Thyroid gland (tissue), 4 donors: ENCODE data around the gene TBATA. TPM values are rescaled to one million over a fixed set of nuclear protein-coding genes. Genes with fewer than 3 reads are reported as not detected.

Source experiments
- DNase-seq, 2 donors: peaks; one replicate each; pipeline ENCODE4 v3.0.0-alpha.2; 2019
- H3K27ac ChIP-seq, 3 donors: fragments of 200-600 bp; sonication (generic); 1 replicate in 2 of 3; 2 replicates in 1 of 3; pipeline ENCODE4 v1.5.1; 2016 to 2019; ENCODE audit warnings: mild to moderate bottlenecking in 1 of 3, moderate library complexity in 1 of 3
- H3K27me3 ChIP-seq: fragments of 200-600 bp; sonication (generic); one replicate; pipeline ENCODE4 v1.5.1; 2019
- H3K36me3 ChIP-seq, 2 donors: fragments of 200-600 bp; sonication (generic); one replicate each; pipeline ENCODE4 v1.5.1; 2016 to 2019
- H3K4me1 ChIP-seq, 2 donors: fragments of 200-600 bp; sonication (generic); one replicate each; pipeline ENCODE4 v1.5.1; 2017 to 2019
- H3K4me3 ChIP-seq, 3 donors: fragments of 200-600 bp; sonication (generic); replicated peaks in 1 of 3; 1 replicate in 2 of 3; 2 replicates in 1 of 3; pipeline ENCODE4 v1.5.1; 2016; ENCODE audit warnings: mild to moderate bottlenecking in 1 of 3
- H3K9me3 ChIP-seq: fragments of 200-600 bp; sonication (generic); one replicate; pipeline ENCODE4 v1.5.1; 2017
- CTCF ChIP-seq, 6 experiments: fragments of 200-600 bp in 3 of 6; fragments of 450-650 bp in 3 of 6; sonication (generic) in 3 of 6; IDR thresholded peaks; one replicate each; pipeline ENCODE4 v1.5.1; 2016 to 2019; ENCODE audit warnings: antibody characterized with exemption in 6 of 6, mild to moderate bottlenecking in 2 of 6, inconsistent platforms in 1 of 6, moderate library complexity in 1 of 6
- POLR2A ChIP-seq, 2 donors: fragments of 450-650 bp; IDR thresholded peaks; one replicate each; pipeline ENCODE4 v1.6.1; 2017; ENCODE audit warnings: antibody characterized with exemption in 2 of 2, mild to moderate bottlenecking in 2 of 2, moderate library complexity in 1 of 2
- WGBS, 2 donors: methylation state at CpG; one replicate each; pipeline ENCODE4 v1.1.5; 2017; 5-methylcytosine and 5-hydroxymethylcytosine counted together
- intact Hi-C: fragments of 100-400 bp; cut with DNase I; formaldehyde crosslinking; loops from one replicate; pipeline ENCODE4 v1.15.1; 2023
- total RNA-seq, 4 donors: library from RNA; depleted of rRNA; stranded (reverse); fragments of >200 nt; gene quantifications; one replicate each; pipeline ENCODE4 v1.2.3, GENCODE V29; 2016

The TBATA gene
- total RNA-seq, 4 donors from 2014 or later: not detected

DNA sequence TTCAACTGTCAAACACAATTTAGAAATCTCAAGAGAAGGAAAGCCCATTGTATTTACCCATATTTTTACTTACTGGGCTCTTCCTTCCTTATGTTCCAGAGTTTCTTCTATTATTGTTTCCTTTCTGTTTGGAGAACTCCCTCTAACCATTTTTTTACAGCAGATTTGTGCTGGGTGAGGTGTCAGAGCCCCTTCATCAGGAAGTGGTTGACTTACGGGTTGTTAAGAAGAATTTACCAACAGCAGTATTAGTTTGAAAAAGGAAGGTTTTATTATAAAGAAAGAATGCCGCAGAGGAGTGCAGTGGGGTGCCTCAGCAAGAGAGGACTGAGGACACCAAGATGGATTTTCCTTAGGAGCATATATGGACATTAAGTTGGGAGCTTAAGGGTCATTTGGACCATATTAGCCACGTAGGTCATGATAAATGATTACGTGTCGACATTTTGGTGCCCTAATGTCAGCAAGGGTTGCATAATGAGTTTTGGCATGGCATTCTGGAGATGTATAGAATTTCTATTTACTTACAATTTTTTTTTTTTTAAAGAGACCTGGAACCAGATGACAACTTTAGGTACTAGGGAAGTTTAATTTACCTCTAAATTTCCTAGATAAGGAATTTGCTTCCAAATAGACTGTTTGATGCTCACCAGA, 6.3 kb upstream of the TBATA start:
- DNase-seq: no peak
- Histone ChIP-seq H3K4me1 (no peaks in the 10 kb centered on the region), H3K36me3 (no peaks in the 10 kb centered on the region), H3K27me3 (no peaks in the 10 kb centered on the region), H3K27ac (no peak overlapping the region), H3K4me3 (no peak overlapping the region), H3K9me3 (no peaks in the 10 kb centered on the region)
- 84 to 85% methylated on average over 5 of the region's 5 CpGs for WGBS, 2 donors
- TF ChIP-seq POLR2A (IDR thresholded peaks at IDR 0.05) (no peak), CTCF (IDR thresholded peaks at IDR 0.05) (no peak)
- intact Hi-C loops: no loop called here

DNA sequence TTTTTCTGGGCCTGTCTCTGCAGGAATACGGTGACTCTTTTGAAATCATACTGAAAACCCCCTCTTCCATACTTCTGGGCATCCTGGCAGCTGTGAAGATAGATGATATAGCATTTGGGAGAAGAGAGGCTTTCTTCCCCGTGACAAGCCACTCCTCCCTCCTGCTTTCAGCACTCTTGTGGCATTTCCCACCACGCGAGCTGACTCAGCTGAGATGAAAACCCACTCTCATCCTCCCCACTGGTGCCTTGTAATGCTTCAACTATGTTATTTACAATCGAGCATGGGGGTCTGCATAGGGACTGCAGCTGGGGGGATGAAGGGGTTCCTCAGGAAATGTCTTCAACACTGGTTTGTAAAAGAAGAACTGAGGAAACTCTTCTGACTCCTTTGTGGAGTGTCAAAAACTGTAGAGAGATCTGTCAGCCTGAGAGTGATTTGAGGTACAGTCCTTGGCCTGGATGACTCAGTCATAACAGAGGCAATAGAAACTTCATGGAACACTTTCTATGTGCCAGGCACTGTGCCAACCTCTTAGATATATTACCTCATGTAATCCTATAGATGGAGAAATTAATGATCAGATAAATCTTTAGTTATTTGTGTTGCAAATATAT, 1.7 kb upstream of the TBATA start:
- Histone ChIP-seq H3K4me3 (no peak overlapping the region), H3K4me1 (no peaks in the 10 kb centered on the region), H3K9me3 (no peaks in the 10 kb centered on the region), H3K27me3 (no peaks in the 10 kb centered on the region), H3K27ac (no peak overlapping the region), H3K36me3 (no peaks in the 10 kb centered on the region)
- 65 to 91% methylated on average over 5 of the region's 5 CpGs for WGBS, 2 donors
- TF ChIP-seq POLR2A (IDR thresholded peaks at IDR 0.05): no peak
- no peak for TF ChIP-seq CTCF (IDR thresholded peaks at IDR 0.05)
- intact Hi-C loops: no loop called here
- DNase-seq: no peak

DNA sequence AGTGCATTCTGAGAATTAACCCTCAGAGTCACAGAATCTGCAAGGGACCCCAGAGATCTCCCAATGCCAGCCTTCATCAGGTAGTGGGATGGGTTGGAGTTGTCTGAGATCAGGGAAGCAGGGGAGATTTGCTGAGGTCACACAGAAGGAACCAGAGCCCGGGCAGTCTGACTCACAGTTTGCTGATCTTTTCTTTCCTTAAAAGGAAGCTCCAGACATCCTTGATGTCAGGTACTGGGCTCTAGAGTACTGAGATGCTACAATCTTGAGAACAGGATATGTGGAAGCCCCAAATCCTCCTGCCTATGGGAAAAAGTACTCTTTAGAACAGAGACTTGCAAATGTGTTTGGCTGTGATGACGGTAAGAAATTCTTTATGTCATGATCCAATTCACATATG, 706 bp downstream of the TBATA start:
- no peak for DNase-seq
- no peak for TF ChIP-seq CTCF (IDR thresholded peaks at IDR 0.05)
- TF ChIP-seq POLR2A (IDR thresholded peaks at IDR 0.05): no peak
- no peaks in the 10 kb centered on the region for H3K4me1 ChIP-seq
- H3K27me3 ChIP-seq: no peaks in the 10 kb centered on the region
- no peak overlapping the region for H3K27ac ChIP-seq
- no peak overlapping the region for H3K4me3 ChIP-seq
- intact Hi-C loops: no loop called here
- no peaks in the 10 kb centered on the region for H3K36me3 ChIP-seq
- H3K9me3 ChIP-seq: no peaks in the 10 kb centered on the region
- 78 to 88% methylated on average over 2 of the region's 2 CpGs for WGBS, 2 donors

- Histone ChIP-seq H3K4me3 (no peak overlapping the region), H3K4me1 (no peaks in the 10 kb centered on the region), H3K36me3 (no peaks in the 10 kb centered on the region), H3K9me3 (no peaks in the 10 kb centered on the region), H3K27me3 (no peaks in the 10 kb centered on the region), H3K27ac (no peak overlapping the region)
- no peak for DNase-seq
- TF ChIP-seq CTCF (IDR thresholded peaks at IDR 0.05) (no peak), POLR2A (IDR thresholded peaks at IDR 0.05) (no peak)
- WGBS, 2 donors: 79 to 83% methylated on average over 5 of the region's 5 CpGs
- intact Hi-C loops: no loop called here
These were observed 1.2 kb downstream of the TBATA start for GRCh38 chr10:70784016-70784415.
